ENCODE results near the gene CYP2W1.
"Not testable (repeated sequence)": the region's sequence is repeated elsewhere in the genome, so short reads cannot be mapped to it uniquely, and the experiment has no call there.

CYP2W1 gene

DNA sequence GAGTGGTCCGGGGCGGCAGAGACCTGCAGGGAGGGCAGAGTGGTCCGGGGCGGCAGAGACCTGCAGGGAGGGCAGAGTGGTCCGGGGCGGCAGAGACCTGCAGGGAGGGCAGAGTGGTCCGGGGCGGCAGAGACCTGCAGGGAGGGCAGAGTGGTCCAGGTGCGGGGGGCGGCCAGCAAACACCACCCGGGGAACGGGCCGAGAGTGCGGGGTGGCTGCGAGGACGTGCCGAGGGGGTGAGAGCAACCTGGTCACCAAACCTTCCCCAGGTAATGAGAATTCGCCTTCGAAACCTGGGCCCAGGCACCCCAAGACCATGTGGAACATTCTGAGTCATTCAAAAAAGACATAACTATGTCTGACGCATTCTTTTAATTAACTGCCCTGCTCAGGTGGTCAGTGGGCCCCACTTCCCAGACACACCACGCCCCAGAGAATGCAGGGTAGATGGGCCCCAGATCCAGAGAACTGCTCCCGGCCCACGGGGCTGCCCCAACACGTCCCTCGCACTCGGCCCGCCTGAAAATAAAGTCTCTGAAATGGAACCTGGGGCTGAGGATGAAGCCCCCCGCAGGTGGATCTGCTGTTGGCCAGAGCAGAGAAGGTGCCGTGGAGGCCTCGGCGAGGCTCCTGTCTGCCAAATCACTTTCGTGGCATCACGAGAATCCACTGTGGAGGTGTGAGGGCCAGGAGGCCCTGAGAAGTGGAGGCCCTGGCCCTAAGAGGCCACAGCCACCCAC, 48.9 kb downstream of the CYP2W1 start:
- no peak for DNase-seq

DNA sequence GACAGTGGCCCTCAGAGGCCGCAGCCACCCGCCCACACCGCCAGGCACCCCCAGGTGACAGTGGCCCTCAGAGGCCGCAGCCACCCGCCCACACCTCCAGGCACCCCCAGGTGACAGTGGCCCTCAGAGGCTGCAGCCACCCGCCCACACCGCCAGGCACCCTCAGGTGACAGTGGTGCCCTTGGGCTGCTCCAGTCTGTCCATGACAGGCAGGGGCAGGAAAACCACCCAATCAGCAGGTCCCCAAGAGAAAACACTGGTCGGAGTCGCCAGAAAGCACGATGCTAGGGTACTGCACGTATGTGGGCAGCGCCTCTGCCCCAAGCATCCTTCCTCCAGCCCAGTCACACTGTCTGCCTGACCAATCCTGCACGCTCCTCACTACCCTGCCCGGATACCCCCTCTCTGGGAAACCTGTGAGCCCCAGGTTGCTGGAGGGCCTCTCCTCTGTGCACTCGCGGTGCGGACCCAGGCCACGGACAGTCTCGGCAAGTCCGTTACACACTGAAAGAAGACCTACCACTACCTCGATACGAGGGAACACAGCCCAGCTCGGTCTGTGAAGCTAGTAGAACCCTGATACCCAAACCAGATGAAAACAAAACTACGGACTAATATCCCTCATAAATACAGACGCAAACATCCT, 49.7 kb downstream of the CYP2W1 start:
- no peak for DNase-seq

DNA sequence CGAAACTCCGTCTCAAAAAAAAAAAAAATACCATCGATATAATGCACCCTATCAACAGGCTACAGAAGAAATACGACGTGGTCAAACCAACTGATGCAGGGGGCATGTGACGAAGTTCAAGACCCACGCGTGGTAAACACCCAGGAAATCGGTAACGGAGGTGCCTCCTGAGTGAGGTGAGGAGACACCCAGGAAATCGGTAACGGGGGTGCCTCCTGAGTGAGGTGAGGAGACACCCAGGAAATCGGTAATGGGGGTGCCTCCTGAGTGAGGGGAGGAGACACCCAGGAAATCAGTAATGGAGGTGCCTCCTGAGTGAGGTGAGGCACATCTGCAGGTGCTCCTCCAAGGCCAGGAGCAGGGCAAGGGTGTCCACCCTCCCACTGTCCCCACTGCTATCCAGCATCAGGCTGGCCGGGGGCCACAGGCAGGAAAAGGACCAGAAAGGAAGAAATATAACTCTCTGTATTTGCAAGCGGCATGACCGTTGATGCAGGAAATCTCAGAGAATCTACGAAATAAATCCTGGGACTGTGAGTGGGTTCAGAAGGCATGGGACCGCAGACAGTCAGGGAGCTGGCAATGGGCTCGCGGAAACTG, 50.7 kb downstream of the CYP2W1 start:
- no peak for DNase-seq

DNA sequence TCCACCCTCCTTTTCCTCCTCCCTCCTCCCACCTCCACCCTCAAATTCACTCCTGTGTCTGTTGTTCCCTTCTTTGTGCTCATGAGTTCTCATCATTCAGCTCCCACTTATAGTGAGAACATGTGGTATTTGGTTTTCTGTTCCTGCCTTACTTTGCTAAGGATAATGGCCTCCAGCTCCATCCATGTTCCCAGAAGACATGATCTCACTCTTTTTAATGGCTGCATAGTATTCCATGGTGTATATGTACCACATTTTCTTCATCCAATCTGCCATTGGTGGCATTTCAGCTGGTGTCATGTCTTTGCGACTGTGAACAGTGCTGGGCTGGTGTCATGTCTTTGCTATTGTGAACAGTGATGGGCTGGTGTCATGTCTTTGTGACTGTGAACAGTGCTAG, 51.8 kb downstream of the CYP2W1 start:
- DNase-seq: not testable (repeated sequence)

DNA sequence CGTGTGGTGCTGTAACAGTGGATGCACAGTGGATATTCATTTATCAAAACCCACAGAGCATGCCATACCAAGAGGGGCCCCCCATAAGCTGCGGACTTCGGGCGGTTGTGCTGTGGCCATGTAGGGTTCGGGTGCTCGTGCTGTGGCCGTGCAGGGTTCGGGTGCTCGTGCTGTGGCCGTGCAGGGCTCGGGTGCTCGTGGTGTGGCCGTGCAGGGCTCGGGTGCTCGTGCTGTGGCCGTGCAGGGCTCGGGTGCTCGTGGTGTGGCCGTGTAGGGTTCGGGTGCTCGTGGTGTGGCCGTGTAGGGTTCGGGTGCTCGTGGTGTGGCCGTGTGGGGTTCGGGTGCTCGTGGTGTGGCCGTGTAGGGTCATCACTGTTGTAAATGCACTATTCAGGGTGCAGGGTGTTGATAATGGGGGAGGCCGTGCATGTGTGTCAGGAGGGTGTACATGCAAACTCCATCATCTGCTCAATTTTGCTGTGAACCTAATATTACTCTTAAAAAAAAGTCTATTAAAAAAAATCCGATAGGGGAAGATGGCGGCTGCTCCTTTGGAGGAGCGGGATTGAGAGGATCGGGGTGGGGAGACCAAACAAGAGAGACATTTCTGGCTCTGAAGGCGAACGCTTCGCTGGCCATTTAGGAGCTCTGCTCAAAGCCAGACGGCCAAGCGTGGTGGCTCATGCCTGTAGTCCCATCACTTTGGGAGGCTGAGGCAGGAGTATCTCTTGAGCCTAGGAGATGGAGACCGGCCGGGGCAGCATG, 53.4 kb downstream of the CYP2W1 start:
- DNase-seq: not testable (repeated sequence)

Data from AML-193 (cell line).